HG03095 (cell line): Measurements from ENCODE around the gene COL9A2.

Experiments
- ATAC-seq: cut with Tn5 transposase; IDR thresholded peaks from one replicate; pipeline ENCODE4 v1.9.1; 2021; ENCODE audit warnings: moderate library complexity; ENCODE audit not compliant: unreplicated experiment

Gene COL9A2

GRCh38 chr1:40303790-40304189 is 13.3 kb downstream of the COL9A2 start:
- ATAC-seq: no peak

GRCh38 chr1:40303051-40303771 is 13.9 kb downstream of the COL9A2 start:
- ATAC-seq: no peak

- no peak for ATAC-seq
Observed at GRCh38 chr1:40302475-40302874, 14.6 kb downstream of the COL9A2 start.

GRCh38 chr1:40301541-40302299 is 15.4 kb downstream of the COL9A2 start:
- ATAC-seq: no peak

- no peak for ATAC-seq
Observed at GRCh38 chr1:40301066-40301465, 16.0 kb downstream of the COL9A2 start.

- no peak for ATAC-seq
Observed at GRCh38 chr1:40300651-40301050, 16.4 kb downstream of the COL9A2 start.

- no peak for ATAC-seq
Observed at GRCh38 chr1:40300249-40300567, 16.9 kb downstream of the COL9A2 start.

GRCh38 chr1:40299366-40300248 is 17.5 kb downstream of the COL9A2 start:
- ATAC-seq: no peak

GRCh38 chr1:40291293-40291692 is 25.8 kb downstream of the COL9A2 start:
- no peak for ATAC-seq

GRCh38 chr1:40281853-40282252 is 35.2 kb downstream of the COL9A2 start:
- ATAC-seq: no peak

GRCh38 chr1:40276122-40276521 is 41.0 kb downstream of the COL9A2 start:
- no peak for ATAC-seq

- ATAC-seq: no peak
Observed at GRCh38 chr1:40274331-40274730, 42.8 kb downstream of the COL9A2 start.

GRCh38 chr1:40273547-40274166 is 43.4 kb downstream of the COL9A2 start:
- ATAC-seq: no peak

GRCh38 chr1:40272653-40273213 is 44.4 kb downstream of the COL9A2 start:
- ATAC-seq: no peak

GRCh38 chr1:40270152-40270834 is 46.8 kb downstream of the COL9A2 start:
- ATAC-seq: no peak

- no peak for ATAC-seq
Observed at GRCh38 chr1:40268211-40268610, 48.9 kb downstream of the COL9A2 start.

- no peak for ATAC-seq
Observed at GRCh38 chr1:40267767-40268187, 49.3 kb downstream of the COL9A2 start.

- no peak for ATAC-seq
Observed at GRCh38 chr1:40266786-40267535, 50.1 kb downstream of the COL9A2 start.

GRCh38 chr1:40265919-40266318 is 51.2 kb downstream of the COL9A2 start:
- ATAC-seq: no peak

- no peak for ATAC-seq
Observed at GRCh38 chr1:40265298-40265697, 51.8 kb downstream of the COL9A2 start.
